GM21723 (cell line): ENCODE measurements around the gene NDUFS5.
"Not testable (repeated sequence)": the region's sequence is repeated elsewhere in the genome, so short reads cannot be mapped to it uniquely, and the experiment has no call there.

ENCODE experiments used
- ATAC-seq: cut with Tn5 transposase; IDR thresholded peaks from one replicate; pipeline ENCODE4 v1.9.1; 2021; ENCODE audit warnings: mild to moderate bottlenecking, moderate library complexity; ENCODE audit not compliant: unreplicated experiment

Gene NDUFS5

DNA sequence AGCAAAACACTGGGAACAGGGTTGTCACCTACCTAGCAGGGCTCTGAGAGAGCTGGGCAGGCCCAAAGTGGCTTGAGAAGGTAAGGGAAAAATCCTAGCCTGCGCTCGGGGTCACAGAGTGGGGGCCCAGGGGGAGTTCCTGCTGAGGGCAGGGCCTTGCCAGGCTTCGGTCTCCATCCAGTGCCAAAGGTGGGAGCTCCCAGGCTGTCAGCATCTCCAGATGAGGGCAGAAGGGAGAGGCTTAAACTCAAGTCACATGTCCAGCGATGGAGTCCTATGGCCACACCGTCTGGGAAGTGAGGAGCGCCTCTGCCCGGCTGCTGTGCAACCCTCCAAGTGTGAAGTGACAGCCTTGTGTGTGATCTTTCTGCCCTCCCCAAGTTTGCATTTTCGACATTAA is 11.2 kb upstream of the NDUFS5 start:
- not testable (repeated sequence) for ATAC-seq

DNA sequence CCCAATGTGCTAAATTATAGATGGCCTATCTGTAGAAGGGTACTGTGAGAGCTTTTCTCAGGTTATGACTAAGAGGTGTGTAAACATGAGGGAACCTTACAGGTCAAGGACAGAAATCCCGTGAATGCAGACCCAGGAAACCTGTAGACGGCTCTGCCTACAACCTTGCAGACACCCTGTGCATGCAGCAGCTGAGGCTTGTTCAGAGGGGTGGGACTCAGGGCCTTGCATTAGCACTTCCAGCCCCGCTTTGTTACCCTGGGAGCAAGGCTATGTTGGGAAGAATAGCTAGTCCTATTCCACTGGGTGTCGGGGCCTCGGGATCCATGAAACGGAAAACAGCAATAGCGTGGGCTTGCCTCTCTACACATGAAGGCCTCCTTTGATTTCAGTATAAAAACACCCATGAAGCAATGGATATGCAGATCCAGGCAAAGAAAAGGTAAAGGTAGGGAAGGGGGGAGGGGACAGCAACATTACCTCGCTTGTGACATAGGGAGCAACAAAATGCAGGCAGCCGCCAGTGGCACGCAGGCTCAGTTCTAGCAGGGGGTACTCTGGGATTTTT is 9.5 kb upstream of the NDUFS5 start:
- ATAC-seq, result no peak

DNA sequence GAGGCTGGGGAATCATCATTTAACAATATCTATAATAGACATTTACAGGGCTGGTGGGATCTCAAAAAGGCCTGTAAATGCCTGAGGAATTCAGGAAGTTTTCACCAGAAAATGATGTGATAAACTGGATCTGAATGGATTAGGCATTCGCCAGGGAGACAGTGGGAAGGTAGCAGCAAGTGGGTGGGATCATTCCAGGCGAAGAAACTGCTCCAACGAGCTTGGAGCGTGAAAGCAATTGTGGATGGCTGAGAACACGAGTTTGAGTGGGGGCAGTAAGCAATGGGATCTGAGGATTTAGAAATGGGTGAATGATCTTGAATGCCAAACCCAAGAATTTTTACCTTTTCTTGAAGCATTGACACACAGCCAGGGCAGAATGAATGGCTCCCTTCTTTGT is 8.9 kb upstream of the NDUFS5 start:
- ATAC-seq, result no peak

DNA sequence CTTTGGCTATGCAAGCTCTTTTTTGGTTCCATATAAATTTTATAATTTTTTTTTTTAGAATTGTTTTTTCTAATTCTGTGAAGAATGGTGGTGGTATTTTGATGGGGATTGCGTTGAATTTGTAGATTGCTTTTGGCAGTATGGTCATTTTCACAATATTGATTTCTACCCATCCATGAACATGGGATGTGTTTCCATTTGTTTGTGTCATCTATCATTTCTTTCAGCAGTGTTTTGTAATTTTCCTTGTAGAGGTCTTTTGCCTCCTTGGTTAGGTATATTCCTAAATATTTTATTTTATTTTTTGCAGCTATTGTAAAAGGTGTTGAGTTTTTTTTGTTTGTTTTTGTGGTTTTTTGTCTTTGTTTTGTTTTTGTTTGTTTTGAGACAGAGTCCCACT is 5.7 kb upstream of the NDUFS5 start:
- ATAC-seq, result not testable (repeated sequence)

DNA sequence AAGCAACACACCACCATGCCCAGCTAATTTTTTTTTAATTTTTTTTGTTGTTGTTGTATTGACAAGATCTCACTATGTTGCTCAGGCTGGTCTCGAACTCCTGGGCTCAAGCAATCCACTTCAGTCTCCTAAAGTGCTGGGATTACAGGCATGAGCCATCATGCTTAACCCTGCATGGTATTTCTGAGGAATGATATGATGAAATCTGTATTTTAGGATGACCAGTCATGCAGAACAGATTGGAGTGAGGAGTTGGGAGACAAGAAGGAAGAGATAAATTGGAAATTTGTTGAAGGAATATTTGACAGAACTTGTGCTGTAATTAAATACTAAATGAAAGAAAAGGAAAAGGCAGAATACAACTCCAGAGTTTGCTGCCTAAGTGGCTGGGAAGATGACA is 4.7 kb upstream of the NDUFS5 start:
- ATAC-seq, result no peak

DNA sequence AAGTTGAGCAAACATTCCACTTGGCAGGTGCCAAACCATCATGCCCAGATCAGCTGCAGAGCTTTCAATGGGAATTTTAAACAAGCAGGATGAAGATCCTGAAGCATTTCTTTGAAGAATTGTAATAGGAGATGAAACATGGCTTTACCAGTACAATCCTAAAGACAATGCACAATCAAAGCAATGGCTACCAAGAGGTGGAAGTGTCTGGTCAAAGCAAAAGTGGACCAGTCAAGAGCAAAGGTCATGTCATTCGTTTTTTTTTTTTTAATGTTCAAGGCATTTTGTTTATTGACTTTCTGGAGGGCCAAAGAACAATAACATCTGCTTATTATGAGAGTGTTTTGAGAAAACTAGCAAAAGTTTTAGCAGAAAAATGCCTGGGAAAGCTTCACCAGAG is 3.0 kb upstream of the NDUFS5 start:
- no peak for ATAC-seq

DNA sequence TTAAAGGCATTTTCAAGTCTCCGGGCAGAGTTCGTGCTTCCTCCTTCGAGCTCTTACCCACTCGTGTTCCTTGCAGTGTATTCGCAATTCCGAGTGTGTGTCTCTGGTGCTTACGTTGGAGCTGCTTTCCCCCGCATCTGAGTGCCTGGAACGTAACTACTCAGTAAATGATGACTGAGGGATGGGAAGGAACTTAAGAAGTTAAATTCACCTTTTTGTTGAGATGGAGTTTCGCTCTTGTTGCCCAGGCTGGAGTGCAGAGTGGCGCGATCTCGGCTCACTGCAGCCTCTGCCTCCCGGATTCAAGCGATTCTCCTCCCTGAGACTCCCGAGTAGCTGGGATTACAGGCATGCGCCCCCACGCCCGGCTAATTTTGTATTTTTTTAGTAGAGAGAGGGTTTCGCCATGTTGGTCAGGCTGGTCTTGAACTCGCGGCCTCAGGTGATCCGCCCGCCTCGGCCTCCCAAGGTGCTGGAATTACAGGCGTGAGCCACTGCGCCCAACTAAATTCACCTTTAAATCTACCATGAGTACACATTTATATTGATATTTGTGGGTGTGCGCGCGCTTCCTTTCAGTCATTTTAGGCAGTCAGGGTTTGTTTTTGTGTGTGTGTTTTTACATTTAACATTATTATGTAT is 837 bp downstream of the NDUFS5 start:
- no peak for ATAC-seq

DNA sequence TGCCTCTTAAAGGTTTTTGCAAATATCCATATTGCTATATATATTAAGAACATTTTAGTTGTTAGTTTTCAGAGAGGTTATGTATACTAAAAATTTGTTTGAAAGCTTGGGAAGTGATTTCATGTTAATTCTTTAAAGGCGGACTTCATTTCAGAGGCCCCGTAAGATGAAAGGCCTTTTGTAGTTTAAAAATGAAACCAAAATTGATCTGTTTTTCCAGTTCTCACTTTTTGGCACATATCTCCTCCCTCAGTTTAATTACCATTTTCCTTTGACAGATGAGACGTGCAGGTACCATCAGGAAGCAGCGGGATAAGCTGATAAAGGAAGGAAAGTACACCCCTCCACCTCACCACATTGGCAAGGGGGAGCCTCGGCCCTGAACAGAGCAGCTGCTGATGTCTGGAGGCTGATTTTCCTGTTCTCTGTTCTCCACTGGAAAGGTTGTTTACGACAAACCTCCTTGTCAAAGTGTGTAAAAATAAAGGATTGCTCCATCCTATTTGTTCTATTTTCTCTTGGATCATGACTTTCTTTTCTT is 8.0 kb downstream of the NDUFS5 start:
- ATAC-seq, result no peak

DNA sequence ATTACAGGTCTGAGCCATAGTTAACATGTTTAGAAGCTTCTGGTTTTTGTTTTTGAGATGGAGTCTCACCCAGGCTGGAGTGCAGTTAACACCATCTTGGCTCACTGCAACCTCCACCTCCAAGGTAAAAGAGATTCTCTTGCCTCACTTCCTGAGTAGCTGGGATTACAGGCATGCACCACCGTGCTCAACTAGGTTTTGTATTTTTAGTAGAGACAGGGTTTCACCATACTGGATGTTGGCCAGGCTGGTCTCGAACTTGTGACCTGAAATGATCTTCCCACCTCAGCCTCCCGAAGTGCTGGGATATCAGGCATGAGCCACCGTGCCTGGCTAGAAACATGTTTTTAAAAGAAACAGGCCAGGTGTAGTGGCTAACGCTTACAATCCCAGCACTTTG is 10.5 kb downstream of the NDUFS5 start:
- no peak for ATAC-seq

DNA sequence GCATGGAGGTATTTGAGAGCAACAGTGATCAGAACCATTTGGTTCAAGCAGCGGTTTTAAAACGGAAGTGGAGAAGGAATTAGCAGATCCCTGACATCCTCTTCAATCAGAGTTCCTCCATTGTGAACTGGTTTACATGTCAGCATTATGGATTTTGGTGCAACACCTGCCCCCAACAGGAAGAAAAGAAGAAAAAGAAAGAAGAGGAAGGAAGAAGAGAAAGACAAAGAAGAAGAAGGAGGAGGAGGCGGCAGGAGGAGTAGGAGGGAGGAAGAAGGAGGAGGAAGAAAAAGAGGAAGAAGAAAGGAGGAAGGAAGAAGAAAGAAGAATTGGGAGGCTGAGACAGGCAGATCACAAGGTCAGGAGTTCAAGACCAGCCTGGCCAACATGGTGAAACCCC is 17.4 kb downstream of the NDUFS5 start:
- no peak for ATAC-seq

DNA sequence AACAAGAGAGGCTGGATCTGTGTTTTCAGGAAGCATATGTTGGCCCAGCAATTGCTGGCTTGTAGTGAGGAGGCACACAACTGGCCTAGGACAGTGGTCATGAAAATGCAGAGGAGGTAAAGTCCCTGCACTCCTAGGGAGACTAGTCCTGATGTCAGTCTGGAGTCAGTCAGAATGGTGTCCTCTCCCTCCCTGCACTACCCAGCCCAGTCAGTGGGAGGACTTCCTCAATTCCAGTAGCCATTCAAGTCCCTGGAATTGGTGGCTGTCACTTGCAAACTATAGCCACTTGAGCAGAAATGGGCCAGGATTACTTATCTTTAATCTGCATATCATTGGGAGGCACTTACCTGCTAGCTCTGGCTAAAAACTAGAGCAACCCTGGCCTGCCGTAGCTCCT is 18.6 kb downstream of the NDUFS5 start:
- ATAC-seq, result no peak

DNA sequence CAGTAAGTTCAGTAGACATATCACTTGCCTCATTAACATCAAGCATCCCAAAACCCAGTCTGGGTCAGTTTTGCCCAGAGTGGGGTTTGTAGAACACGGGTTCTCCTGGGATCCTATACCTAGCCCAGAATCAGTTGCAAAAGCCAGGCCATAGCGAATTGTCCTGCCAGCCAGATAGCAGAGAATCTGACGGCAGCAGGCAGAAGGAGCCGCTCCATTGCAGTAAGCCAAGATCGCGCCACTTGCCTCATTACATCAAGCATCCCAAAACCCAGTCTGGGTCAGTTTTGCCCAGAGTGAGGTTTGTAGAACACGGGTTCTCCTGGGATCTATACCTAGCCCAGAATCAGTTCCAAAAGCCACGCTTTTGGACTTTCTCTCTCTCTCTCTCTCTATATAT is 19.1 kb downstream of the NDUFS5 start:
- ATAC-seq, result no peak

DNA sequence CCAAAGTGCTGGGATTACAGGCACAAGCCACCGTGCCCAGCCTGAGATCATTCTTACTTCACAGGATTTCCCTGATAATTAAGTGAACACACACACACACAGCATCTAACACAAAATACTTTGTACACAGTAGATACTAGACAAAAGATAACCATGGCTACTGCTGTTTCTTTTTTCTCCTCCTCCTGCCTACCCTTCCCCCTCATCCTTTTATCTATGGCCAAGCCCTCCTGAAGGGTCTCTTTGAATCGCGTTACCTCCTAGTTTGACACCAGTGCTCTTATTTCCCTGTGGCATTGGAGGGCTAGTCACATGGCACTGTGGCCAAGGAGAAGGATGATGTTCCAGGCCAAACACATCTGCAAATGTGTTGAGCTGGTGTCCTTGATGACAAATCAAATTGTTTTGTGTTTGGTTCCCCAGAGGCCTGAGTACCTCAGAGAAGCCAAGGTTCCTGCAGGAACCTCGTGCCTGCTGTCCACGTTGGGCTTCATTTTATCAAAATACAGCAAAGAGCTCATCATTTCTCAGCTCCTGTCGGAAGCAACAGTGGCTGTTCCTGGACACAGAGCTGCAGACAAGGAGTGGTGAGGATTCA is 20.6 kb downstream of the NDUFS5 start:
- ATAC-seq, result no peak

DNA sequence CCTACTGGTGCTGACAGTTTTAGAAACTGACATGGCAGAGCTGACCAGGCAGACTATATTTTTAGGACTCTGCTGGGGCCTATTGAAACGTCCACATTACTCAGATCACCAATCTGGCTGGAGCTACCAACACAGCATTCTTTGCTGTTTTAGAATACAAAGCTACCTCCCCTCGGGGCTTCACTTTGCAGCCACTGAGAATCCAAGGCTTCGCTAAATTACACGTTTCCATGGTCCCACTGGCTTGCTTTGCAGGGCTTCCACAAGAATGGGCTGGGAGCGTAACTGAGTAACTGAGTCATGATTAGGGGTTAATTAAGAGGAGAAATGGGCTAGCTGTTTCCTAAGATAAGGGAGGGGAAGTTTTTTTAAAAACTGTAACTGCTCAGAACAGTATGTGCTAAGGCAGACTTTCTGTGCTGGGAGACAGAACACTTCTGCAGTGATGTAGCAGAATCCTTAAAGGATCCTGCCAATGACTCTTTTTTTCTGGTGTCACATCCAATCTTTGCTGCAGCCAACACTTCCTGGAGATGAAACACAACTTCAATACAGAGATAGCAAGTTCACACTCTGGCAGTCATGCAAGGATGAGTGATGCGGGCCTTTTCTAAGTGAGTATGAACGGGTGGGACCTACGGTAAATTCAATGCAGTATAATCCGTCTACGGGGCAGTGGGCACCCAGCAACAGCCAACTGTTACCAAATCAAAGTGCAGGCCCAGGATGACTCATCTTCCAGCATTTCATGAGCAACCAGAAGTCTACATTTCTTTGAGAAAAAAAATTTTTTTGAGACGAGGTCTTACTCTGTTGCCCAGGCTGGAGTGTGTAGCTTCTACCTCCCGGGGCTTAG is 21.5 kb downstream of the NDUFS5 start:
- no peak for ATAC-seq

DNA sequence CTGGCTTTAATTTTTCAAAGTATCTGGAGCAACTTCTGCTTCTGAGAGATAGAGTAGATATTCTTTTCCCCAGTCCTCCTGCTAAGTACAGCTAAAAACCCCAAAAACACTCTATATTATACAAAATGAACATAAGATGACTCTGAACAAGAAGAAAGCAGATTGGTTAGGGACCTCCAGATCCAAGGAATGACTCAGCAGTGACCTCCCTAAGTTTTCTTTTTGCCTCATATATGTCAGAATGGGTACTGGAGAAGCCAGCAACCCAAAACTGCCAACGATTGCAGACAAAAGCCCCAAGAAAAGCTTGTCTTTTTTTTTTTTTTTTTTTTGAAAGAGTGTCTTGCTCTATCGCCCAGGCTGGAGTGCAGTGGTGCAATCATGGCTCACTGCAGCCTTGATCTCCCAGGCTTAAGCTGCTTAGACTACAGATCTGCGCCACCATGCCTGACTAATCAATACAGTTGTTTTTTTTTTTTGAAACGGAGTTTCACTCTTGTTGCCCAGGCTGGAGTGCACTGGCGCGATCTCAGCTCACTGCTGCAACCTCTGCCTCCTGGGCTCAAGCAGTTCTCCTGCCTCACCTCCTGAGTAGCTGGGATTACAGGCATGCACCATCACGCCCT is 22.7 kb downstream of the NDUFS5 start:
- no peak for ATAC-seq

DNA sequence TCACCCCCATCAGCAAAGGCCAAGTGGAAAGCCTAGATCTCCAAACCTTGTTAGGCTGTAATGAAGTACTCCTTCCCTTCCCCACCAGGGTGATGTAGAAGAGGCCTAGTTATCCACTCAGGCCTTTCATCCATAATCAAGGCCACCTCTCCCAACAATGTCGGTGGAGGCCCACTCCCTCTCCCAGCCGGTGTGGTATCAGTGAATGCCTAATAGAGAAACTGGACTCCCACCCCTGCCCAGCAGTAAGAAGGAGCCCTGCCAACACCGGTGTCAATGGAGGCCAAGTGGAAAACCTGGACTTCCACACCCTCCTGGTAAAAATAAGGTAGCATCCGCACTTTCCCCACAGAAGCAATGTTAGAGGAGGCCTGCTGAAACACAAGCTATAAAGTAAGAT is 23.9 kb downstream of the NDUFS5 start:
- no peak for ATAC-seq

DNA sequence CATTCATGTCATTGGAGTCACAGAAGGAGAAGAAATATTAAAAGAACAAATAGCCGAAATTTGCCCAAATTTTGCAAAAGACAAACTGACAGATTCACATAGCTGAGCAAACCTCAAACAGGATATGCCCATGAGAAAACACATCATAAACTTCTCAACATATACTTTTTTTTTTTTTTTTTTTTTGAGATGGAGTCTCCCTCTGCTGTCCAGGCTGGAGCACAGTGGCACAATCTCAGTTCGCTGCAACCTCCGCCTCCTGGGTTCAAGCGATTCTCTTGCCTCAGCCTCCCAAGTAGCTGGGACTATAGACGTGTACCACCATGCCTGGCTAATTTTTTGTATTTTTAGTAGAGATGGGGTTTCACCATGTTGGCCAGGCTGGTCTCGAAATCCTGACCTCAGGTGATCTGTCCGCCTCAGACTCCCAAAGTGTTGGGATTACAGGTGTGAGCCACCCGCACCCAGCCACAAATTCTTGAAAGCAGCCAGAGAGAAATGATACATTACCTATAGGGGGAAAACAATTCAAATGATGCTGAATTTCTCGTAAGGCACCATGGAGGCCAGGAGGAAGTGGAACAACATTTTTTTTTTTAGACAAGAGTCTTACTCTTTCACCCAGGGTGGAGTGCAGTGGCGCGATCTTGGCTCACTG is 25.2 kb downstream of the NDUFS5 start:
- ATAC-seq, result not testable (repeated sequence)

DNA sequence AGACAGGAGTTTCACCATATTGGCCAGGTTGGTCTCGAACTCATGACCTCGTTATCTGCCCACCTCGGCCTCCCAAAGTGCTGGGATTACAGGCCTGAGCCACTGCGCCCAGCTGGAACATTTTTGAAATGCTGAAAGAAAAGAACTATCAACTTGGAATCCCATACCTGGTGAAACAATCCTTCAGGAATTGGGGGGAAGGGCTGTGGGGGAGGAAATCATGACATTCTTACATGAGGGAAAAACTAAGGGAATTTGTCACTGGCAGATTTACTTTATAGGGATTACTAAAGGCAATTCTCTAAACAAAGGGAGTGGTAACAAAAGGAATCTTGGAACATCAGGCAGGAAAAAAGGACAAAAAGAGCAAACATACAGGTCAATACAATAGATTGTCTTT is 25.8 kb downstream of the NDUFS5 start:
- no peak for ATAC-seq

DNA sequence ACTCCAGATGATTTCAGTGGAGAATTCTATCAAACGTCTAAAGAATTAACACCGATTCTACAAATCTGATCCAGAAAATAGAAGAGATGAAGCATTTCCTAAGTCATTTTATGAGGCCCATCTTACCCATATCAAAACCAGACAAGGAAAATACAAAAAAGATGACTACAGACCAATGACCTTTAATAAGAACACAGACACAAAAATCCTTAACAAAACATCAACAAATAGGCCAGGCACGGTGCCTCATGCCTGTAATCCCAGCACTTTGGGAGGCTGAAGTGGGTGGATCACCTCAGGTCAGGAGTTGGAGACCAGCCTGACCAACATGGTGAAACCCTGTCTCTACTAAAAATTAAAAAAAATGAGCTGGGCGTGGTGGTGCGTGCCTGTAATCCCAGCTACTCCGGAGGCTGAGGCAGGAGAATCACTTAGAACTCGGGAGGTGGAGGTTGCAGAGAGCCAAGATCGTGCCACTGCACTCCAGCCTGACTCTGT is 29.1 kb downstream of the NDUFS5 start:
- ATAC-seq, result not testable (repeated sequence)

DNA sequence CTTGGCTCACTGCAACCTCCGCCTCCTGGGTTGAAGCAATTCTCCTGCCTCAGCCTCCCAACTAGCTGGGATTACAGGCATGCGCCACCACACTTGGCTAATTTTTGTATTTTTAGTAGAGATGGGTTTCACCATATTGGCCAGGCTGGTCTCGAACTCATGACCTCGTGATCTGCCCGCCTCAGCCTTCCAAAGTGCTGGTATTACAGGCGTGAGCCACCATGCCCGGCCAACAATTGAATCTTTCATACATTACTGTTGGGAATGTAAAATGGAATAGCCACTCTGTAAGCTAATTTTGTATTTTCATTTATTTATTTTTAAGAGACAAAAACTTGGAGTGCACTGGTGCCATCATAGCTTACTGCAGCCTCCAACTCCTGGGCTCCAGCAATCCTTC is 35.4 kb downstream of the NDUFS5 start:
- not testable (repeated sequence) for ATAC-seq
